Body of pancreas (tissue), 4 donors: ENCODE measurements around the gene IL1R1.

ENCODE experiments used
- POLR2A ChIP-seq, 3 donors: fragments of 450-650 bp; IDR thresholded peaks; one replicate each; pipeline ENCODE4 v1.6.1; 2016; ENCODE audit warnings: antibody characterized with exemption in 3 of 3, mild to moderate bottlenecking in 2 of 3
- TF ChIP-seq, protein P1 (sequence below), 7 experiments: fragments of 450-650 bp in 4 of 7; fragments of 200-600 bp in 3 of 7; sonication (generic) in 3 of 7; IDR thresholded peaks; one replicate each; pipeline ENCODE4 v1.5.1; 2016 to 2019; ENCODE audit warnings: antibody characterized with exemption in 7 of 7

DNA sequence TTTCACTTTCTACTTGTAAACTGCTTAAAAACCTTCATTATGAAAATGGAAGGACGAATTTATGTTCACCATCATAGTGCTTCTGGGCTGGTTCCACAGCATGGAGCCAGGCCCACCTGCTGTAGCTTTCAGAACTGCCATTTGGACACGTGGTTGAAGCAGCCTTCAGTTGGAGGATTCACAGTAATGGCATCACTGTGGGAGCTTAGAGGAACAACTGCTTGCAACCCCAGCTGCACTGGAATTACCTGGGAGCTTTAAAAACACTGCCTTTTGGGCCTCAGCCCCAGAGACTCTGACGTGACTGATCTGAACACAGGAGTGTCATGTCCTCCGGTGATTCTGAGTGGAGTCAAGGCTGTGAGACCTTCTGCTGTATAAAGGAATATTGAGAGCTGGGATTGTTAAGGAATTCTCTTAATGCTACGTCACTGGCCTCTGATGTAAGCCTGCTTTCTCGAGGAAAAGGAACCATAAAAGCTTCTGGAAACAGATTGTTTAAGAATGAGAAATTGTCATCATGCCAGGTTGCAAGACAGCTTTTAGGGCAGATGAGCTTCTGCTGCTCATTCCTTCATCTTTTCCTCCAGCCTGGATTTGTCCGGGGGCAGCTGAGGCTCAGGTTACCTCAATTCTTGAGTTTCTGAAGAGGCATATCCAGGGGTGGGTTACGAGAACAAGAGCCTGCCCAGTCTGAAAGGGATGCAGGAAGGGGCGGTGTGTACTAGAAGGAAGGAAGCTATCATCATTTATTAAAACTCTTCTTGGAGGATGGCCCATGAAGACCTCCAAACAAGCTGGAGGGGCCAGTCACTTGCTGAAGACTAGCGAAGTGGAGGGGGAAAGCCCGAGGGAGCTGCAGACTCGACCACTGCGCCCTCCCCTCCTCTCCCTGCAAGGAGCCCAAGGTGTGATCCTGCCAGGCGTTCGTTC lies 1.3 kb upstream of the IL1R1 start:
- TF ChIP-seq, protein P1, sequence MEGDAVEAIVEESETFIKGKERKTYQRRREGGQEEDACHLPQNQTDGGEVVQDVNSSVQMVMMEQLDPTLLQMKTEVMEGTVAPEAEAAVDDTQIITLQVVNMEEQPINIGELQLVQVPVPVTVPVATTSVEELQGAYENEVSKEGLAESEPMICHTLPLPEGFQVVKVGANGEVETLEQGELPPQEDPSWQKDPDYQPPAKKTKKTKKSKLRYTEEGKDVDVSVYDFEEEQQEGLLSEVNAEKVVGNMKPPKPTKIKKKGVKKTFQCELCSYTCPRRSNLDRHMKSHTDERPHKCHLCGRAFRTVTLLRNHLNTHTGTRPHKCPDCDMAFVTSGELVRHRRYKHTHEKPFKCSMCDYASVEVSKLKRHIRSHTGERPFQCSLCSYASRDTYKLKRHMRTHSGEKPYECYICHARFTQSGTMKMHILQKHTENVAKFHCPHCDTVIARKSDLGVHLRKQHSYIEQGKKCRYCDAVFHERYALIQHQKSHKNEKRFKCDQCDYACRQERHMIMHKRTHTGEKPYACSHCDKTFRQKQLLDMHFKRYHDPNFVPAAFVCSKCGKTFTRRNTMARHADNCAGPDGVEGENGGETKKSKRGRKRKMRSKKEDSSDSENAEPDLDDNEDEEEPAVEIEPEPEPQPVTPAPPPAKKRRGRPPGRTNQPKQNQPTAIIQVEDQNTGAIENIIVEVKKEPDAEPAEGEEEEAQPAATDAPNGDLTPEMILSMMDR (IDR thresholded peaks at IDR 0.05), result no peak
- no peak for TF ChIP-seq POLR2A (IDR thresholded peaks at IDR 0.05)
